Esophagus muscularis mucosa (tissue), 4 donors: ENCODE results near the gene CACNA2D3. TPM values are rescaled to one million over a fixed set of nuclear protein-coding genes. Genes with fewer than 3 reads are reported as not detected.

ENCODE experiments used
- DNase-seq: peaks from one replicate; pipeline ENCODE4 v3.0.0-alpha.2; 2017; ENCODE audit errors: extremely low spot score
- H3K27ac ChIP-seq, 4 donors: fragments of 200-600 bp; sonication (generic); replicated peaks in 1 of 4; 1 replicate in 3 of 4; 2 replicates in 1 of 4; pipeline ENCODE4 v1.5.1; 2016 to 2019; ENCODE audit warnings: mild to moderate bottlenecking in 1 of 4
- H3K27me3 ChIP-seq, 4 donors: fragments of 200-600 bp; sonication (generic); one replicate each; pipeline versions ENCODE4 v1.5.1 to v1.6.0; 2016 to 2019
- H3K36me3 ChIP-seq, 4 donors: fragments of 200-600 bp; sonication (generic); one replicate each; pipeline ENCODE4 v1.5.1; 2016 to 2019
- H3K4me1 ChIP-seq, 4 donors: fragments of 200-600 bp; sonication (generic); one replicate each; pipeline ENCODE4 v1.5.1; 2016 to 2019
- H3K4me3 ChIP-seq, 4 donors: fragments of 200-600 bp; sonication (generic); 1 replicate in 2 of 4; 2 replicates in 2 of 4; pipeline ENCODE4 v1.5.1; 2016 to 2019; ENCODE audit warnings: mild to moderate bottlenecking in 4 of 4, moderate library complexity in 1 of 4
- H3K9me3 ChIP-seq, 4 donors: fragments of 200-600 bp; sonication (generic); 1 replicate in 3 of 4; 2 replicates in 1 of 4; pipeline ENCODE4 v1.5.1; 2016 to 2019
- EP300 ChIP-seq: sonication (generic); formaldehyde crosslinking; IDR thresholded peaks from one replicate; pipeline ENCODE4 v1.6.1; 2017; ENCODE audit warnings: antibody characterized with exemption
- POLR2A ChIP-seq: fragments of 450-650 bp; IDR thresholded peaks from one replicate; pipeline ENCODE4 v1.6.1; 2017; ENCODE audit warnings: antibody characterized with exemption, moderate library complexity, mild to moderate bottlenecking, low read depth
- POLR2AphosphoS5 ChIP-seq, 2 donors: sonication (generic); formaldehyde crosslinking; IDR thresholded peaks; one replicate each; pipeline ENCODE4 v1.6.1; 2017; ENCODE audit warnings: antibody characterized with exemption in 2 of 2
- WGBS: methylation state at CpG from one replicate; pipeline ENCODE4 v1.1.5; 2018; 5-methylcytosine and 5-hydroxymethylcytosine counted together
- intact Hi-C: fragments of 100-400 bp; cut with DNase I; formaldehyde crosslinking; loops from one replicate; pipeline ENCODE4 v1.15.1; 2023
- total RNA-seq, 4 donors: library from RNA; depleted of rRNA; stranded (reverse); fragments of >200 nt; gene quantifications; one replicate each; pipeline versions ENCODE4 v1.1.0 to v1.2.1, GENCODE V29; 2016
- TF ChIP-seq, protein P1 (sequence below), 3 experiments: fragments of 200-600 bp in 2 of 3; fragments of 450-650 bp in 1 of 3; sonication (generic) in 2 of 3; IDR thresholded peaks; one replicate each; pipeline ENCODE4 v1.5.1; 2017 to 2019; ENCODE audit warnings: antibody characterized with exemption in 3 of 3, mild to moderate bottlenecking in 2 of 3, moderate library complexity in 1 of 3

The CACNA2D3 gene
- total RNA-seq, 4 donors from 2014 or later = 2.5 to 6.3 (median 3.9) TPM

DNA sequence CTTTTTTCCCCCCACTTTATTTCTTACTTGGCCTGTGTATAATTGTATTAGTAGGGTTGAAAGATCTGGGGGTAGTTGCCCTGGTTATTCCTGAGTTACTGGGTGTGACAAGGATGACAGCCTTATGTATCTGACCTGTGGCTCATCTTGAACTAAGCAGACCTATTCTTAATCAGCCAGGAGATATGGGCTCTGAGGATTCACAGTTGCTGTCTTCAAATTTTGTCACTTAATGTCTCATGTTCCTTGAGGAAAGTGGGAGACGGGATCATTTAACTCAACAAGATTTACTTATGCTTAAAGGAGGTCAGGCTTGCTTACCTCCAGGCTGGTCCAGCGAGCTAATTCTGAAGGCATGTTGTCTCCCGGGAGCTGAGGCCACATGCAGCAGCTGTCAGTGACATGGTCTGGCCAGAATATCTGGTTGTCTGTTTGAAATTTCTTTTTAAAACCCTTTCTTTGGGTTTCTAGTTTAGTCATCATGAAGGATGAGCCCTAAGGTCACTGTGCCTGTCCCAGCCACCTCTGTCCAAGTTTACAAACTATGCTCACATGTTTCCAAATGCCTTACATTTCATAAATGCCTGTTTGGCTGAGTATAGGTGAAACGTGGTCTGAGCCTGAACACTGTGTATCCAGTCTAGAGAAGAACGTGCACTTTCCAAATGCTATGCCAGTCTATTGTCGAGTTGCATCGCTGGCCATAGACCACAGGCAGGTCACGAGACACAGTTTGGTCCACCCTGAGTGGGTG, 778.7 kb downstream of the CACNA2D3 start:
- DNase-seq = no peak
- intact Hi-C loops = no loop called here
- Histone ChIP-seq H3K27ac (peak overlapping the region; percentile 77 to 87 (median 84)), H3K9me3 (no peaks in the 10 kb centered on the region), H3K4me1 (peaks cover 13 to 47% (median 35%) of the 10 kb centered on the region in 4 donors), H3K4me3 (no peak overlapping the region), H3K27me3 (no peaks in the 10 kb centered on the region), H3K36me3 (no peaks in the 10 kb centered on the region)
- TF ChIP-seq, protein P1, sequence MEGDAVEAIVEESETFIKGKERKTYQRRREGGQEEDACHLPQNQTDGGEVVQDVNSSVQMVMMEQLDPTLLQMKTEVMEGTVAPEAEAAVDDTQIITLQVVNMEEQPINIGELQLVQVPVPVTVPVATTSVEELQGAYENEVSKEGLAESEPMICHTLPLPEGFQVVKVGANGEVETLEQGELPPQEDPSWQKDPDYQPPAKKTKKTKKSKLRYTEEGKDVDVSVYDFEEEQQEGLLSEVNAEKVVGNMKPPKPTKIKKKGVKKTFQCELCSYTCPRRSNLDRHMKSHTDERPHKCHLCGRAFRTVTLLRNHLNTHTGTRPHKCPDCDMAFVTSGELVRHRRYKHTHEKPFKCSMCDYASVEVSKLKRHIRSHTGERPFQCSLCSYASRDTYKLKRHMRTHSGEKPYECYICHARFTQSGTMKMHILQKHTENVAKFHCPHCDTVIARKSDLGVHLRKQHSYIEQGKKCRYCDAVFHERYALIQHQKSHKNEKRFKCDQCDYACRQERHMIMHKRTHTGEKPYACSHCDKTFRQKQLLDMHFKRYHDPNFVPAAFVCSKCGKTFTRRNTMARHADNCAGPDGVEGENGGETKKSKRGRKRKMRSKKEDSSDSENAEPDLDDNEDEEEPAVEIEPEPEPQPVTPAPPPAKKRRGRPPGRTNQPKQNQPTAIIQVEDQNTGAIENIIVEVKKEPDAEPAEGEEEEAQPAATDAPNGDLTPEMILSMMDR (IDR thresholded peaks at IDR 0.05) = no peak
- TF ChIP-seq EP300 (peak; percentile 90), POLR2AphosphoS5 (IDR thresholded peaks at IDR 0.05) (peak; percentile 77 to 91)
- 41% methylated on average over 8 of the region's 8 CpGs for WGBS

- WGBS = 56% methylated on average over 4 of the region's 4 CpGs
- peak overlapping the region; percentile 77 to 87 (median 84) for H3K27ac ChIP-seq
- DNase-seq = no peak
- no peaks in the 10 kb centered on the region for H3K36me3 ChIP-seq
- TF ChIP-seq EP300 = no peak
- TF ChIP-seq POLR2AphosphoS5 (IDR thresholded peaks at IDR 0.05) = peak in 1 of 2 donors; percentile 60
- peaks cover 18 to 58% (median 43%) of the 10 kb centered on the region in 4 donors for H3K4me1 ChIP-seq
- intact Hi-C loops = no loop called here
- no peaks in the 10 kb centered on the region for H3K9me3 ChIP-seq
- no peak overlapping the region for H3K4me3 ChIP-seq
- H3K27me3 ChIP-seq = no peaks in the 10 kb centered on the region
These were observed 779.7 kb downstream of the CACNA2D3 start for GRCh38 chr3:54901906-54902685.

- TF ChIP-seq POLR2A = no peak
- TF ChIP-seq EP300 = no peak
- no peak for TF ChIP-seq POLR2AphosphoS5 (IDR thresholded peaks at IDR 0.05)
- TF ChIP-seq, protein P1 (IDR thresholded peaks at IDR 0.05) = peak in 1 of 3 experiments; percentile 6
- peaks cover 18 to 60% (median 41%) of the 10 kb centered on the region in 4 donors for H3K4me1 ChIP-seq
- H3K27me3 ChIP-seq = no peaks in the 10 kb centered on the region
- 81% methylated on average over 2 of the region's 2 CpGs for WGBS
- H3K9me3 ChIP-seq = no peaks in the 10 kb centered on the region
- no peak for DNase-seq
- peak overlapping the region in 1 of 4 donors; percentile 36 for H3K27ac ChIP-seq
- no peak overlapping the region for H3K4me3 ChIP-seq
- intact Hi-C loops = no loop called here
- H3K36me3 ChIP-seq = no peaks in the 10 kb centered on the region
These were observed 783.0 kb downstream of the CACNA2D3 start for GRCh38 chr3:54905261-54905888.

- H3K27me3 ChIP-seq = no peaks in the 10 kb centered on the region
- H3K27ac ChIP-seq = peak overlapping the region in 1 of 4 donors; percentile 36
- H3K4me3 ChIP-seq = no peak overlapping the region
- H3K9me3 ChIP-seq = no peaks in the 10 kb centered on the region
- no peak for DNase-seq
- no peaks in the 10 kb centered on the region for H3K36me3 ChIP-seq
- TF ChIP-seq POLR2A (no peak), POLR2AphosphoS5 (IDR thresholded peaks at IDR 0.05) (no peak), EP300 (no peak)
- TF ChIP-seq, protein P1 (IDR thresholded peaks at IDR 0.05) = no peak
- intact Hi-C loops = no loop called here
- WGBS = 100% methylated on average over 3 of the region's 3 CpGs
- H3K4me1 ChIP-seq = peaks cover 17 to 54% (median 36%) of the 10 kb centered on the region in 4 donors
These were observed 783.6 kb downstream of the CACNA2D3 start for GRCh38 chr3:54905920-54906319.

GRCh38 chr3:54906763-54907162, 784.4 kb downstream of the CACNA2D3 start:
- WGBS = 90% methylated on average over 2 of the region's 2 CpGs
- no peak for DNase-seq
- Histone ChIP-seq H3K4me3 (no peak overlapping the region), H3K36me3 (no peaks in the 10 kb centered on the region), H3K4me1 (peaks cover 8 to 46% (median 28%) of the 10 kb centered on the region in 4 donors), H3K9me3 (peaks cover 0 to 1% (median 0%) of the 10 kb centered on the region in 4 donors), H3K27me3 (no peaks in the 10 kb centered on the region), H3K27ac (no peak overlapping the region)
- TF ChIP-seq POLR2A (no peak), POLR2AphosphoS5 (IDR thresholded peaks at IDR 0.05) (no peak), EP300 (no peak)
- TF ChIP-seq, protein P1 (IDR thresholded peaks at IDR 0.05) = no peak
- intact Hi-C loops = no loop called here
